GM10847 (cell line): ENCODE results near the gene SF3B3.

Experiments
- POLR2A ChIP-seq: IDR thresholded peaks from 2 replicates; pipeline ENCODE4 v1.6.1; 2011; ENCODE audit not compliant: insufficient read length; ENCODE audit errors: extremely low read depth

The SF3B3 gene

DNA sequence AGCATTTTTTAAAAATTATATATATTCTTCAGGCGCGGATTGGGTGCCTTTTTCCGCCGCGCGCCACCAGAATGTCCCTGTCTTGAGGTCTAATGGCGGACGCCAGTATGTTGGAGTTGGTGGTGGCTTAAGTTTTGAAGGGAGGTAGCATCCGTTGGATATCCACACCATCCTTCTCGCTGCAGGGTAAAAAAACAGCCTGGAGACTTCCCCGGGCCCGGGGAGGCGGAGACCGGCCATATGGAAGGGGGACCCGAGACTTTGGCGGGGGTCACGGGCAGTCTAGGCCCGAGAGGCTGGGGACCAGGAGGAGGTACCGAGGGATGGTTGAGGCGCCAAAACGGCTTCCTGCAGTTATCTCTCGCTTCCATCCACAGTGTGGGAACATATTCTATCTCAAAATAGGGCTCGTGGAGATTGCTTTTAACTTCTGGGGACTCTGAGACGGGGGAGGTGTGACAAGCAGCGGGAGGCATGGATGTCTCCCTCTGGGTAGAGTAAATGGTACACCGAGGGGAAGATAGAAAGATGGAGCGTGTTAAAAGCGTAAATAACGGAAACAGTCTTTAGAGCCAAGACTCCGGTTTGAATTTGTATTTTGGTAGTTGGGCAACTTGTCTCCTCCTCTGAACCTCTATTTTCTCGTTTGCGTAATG lies at the start of gene SF3B3:
Gene SF3B3 (plus strand): TSS at position 74 of the 656 bp plus-strand sequence. CDS start 2,841 bp downstream, outside the sequence.
- TF ChIP-seq POLR2A = peak; percentile 63

DNA sequence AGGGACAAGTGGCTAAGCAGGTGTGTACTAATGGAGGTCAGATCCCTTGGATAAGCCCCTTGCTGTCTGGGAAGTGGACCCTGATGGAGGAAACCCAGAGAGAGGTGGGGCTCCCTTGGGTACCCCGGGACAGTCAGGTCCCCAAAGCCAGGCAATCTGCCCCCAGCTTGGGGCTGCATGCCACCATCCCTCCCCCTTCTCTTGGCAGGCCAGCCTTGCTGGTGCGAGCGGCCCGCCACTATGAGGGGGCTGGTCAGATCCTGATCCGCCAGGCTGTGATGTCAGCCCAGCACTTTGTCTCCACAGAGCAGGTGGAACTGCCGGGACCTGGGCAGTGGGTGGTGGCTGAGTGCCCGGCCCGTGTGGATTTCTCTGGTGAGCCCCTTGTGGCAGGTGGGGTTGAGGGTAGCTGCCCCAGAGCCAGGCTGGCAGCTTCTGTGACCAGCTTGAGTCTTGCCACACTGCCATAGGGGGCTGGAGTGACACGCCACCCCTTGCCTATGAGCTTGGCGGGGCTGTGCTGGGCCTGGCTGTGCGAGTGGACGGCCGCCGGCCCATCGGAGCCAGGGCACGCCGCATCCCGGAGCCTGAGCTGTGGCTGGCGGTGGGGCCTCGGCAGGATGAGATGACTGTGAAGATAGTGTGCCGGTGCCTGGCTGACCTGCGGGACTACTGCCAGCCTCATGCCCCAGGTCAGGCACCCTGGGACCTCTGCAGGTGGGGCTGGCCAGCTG lies 49.1 kb upstream of the SF3B3 start:
- TF ChIP-seq POLR2A = no peak

DNA sequence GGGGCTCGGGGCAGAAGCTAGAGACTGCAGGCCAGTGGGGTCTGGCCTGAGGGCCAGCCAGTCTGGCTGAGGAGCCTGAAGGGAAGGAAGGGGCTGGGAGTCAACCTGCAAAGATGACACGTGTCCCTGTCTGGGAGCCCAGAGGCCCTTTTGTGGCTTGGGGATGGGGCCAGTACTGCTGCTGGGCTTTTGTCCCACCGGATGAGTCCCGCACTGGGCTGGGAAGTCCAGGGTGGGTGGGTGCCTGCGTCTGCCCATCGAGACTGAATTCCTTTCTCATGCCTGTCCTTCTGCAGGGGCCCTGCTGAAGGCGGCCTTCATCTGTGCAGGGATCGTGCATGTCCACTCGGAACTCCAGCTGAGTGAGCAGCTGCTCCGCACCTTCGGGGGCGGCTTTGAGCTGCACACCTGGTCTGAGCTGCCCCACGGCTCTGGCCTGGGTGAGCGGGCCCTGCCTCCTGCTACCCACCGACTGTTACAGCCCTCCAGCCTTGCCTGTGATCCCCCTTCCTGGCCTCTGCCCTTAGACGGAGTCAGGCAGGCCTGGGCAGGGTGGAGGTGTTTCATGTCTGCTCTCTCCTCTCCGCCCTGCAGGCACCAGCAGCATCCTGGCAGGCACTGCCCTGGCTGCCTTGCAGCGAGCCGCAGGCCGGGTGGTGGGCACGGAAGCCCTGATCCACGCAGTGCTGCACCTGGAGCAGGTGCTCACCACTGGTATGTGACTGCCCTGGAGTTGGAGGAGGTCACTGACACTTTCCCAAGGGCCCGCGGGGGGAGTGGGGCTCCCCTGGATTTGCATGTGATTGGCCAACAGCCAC lies 48.4 kb upstream of the SF3B3 start:
- TF ChIP-seq POLR2A = no peak

DNA sequence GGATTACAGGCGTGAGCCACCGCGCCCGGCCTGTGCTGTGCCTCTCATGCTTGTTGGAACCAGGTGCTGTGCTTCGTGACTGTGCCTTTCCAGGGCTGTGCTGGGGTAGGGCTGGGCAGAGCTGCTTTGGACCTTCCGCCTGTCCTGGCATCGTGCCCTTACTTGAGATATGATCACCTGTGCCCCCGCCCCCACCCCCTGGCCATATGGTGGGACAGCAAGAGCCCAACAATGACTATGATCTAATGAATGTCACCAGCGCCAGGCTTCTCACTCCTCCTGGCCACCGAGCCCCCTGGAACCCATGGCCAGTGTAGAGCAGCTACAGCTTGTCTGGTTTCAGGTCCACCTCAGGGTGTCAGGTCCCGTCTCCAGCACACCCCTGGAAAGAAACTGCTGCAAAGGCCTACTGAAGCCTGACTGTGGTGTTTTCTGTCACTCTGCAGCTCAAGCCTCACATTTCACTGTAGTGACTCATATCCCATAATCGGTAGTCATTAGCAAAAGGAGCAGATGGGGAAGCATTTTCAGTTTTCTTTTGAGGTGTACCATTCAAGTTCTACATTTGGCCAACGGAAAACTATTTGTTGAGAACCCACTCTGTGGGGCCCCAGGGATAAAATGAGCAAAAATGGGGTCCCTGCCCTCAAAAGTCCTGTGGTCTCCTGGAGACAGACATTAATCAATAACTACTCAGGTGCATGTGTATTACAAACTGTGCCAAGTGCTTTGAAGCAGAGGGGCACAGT lies 47.2 kb upstream of the SF3B3 start:
- peak; percentile 22 for TF ChIP-seq POLR2A

DNA sequence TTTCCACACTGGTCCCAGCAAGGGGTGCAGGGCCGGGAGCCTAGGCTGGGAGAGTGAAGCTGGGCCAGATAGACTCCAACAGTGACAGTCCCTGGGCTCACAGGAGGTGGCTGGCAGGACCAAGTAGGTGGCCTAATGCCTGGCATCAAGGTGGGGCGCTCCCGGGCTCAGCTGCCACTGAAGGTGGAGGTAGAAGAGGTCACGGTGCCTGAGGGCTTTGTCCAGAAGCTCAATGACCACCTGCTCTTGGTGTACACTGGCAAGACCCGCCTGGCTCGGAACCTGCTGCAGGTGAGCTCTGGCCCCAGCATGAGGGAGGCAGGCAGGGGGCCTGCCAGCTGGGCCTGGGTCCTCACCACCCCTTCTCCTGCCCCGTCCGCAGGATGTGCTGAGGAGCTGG lies 45.4 kb upstream of the SF3B3 start:
- no peak for TF ChIP-seq POLR2A

DNA sequence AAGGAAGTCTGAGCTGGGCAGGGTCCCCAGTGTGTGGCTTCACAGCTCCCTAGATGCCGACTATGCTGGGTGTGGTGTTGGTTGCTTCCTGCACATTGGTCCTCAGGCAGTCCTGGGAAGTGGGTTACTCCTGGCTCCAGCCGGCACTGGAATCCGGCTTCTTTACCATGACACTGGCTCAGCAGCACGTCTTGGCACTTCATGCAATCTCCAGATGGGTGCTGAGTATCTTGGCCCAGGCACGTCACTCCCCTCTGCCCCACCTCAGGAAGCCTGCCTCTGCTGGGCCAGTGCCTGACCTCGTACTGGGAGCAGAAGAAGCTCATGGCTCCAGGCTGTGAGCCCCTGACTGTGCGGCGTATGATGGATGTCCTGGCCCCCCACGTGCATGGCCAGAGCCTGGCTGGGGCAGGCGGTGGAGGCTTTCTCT lies 44.7 kb upstream of the SF3B3 start:
- TF ChIP-seq POLR2A = no peak

DNA sequence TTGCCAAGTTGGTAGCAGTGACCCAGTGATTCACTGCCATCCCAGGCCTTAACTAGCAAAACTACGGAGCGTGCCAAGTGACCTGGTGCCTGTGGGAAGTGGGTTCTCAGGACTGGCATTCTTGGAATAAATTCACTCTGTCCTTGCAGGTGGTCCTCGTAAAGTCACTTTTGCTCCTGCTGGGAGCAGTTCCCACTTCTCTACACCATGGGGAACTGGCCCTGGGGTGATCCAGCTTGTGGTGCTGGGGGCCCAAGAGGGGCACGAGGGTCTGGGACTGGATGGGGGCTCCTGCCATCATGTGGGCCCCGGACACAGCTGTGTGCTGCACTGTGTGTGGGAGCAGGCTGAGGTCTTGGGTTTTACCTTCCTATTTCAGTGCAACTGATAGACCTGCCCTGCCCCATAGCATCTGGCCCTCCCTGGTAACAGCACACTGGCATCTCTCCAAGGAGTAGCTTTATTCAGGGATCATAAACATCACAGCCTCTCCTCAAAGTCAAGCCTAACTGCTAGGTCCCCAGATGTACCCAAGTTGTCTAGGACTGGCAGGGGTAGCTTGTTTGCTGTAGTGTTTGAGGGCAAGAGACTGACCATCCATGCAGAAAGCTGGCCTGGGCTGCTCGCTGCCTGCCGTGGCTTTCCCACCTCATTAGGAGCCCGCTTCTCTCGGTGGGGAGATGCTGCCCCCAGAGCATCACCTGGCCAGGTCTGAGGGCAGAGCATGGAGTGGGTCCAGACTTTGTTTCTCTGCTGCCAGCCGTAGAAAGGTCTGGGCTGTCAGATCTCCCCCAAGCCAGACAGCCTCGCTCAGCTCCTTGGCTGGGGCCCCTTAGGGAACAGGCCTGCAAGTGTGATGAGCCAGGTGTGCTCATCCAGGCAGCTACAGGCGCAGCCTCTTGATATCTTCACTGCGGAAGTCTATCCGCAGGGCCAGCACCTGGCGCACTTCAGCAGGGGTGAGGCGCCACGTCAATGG lies 43.2 kb upstream of the SF3B3 start:
- TF ChIP-seq POLR2A = no peak

DNA sequence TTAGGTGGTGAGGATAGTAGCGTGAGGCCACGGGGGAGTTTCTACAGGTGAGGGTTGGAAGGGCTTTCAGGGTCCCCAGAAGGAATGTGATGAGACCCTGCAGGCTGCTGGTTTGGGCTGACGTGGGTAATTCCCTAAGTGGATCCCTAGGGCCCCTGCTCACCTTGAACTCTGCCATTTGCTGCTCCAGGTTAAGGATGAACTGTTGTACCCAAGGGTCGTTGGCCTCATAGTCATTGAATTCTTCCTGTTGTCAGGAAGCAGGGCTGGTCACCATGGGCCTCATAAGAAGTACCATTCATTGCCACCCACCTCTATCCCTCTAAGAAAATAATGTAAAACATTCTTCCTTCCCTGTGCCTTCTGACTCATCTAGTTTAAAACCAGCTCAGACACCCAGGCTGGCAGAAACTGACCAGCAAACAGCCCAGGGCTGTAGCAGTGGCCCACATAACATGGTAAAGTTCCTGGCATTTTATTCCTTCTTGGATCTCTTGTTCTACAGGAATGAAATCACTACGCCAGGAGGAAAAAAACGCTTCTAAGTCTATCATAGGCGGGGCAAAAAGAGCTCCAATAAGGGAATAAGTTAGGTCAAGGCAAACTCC lies 41.6 kb upstream of the SF3B3 start:
- TF ChIP-seq POLR2A = no peak

DNA sequence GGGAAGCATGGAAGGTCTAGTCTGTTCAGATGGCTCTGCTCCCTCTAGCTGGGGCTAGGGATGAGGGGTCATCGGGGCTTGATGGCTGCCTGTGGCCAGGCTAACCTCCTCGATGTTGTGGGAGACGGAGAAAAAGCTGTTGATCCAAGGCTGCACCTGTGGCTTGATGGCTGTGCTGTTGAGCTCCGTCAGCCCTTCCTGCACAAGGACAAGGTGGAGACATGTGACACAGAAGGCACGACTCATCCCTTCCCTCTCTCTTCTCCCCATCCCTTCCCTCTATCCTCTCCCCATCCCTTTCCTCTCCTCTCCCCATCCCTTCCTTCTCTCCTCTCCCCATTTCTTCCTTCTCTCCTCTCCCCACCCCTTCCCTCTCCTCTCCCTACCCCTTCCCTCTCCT lies 41.0 kb upstream of the SF3B3 start:
- TF ChIP-seq POLR2A = no peak

DNA sequence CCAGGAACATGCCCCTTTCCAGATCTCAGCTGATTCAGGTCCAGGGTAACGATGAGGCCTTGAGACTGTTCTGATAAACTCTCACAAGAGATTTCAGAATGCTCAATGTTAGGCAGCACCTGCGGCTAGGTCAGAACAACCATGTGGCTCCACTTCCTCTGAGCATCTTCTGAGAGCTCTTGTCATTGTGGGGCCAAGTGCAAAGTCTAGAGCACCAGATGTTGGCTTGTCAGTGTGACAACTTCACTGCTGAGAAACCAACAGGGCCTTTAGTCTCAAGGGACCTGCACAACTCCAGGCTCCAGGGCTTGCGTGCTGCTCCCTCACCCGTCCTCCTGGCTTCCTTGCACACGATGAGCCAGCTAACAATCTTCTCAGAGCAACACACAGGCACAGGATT lies 40.2 kb upstream of the SF3B3 start:
- TF ChIP-seq POLR2A = no peak

DNA sequence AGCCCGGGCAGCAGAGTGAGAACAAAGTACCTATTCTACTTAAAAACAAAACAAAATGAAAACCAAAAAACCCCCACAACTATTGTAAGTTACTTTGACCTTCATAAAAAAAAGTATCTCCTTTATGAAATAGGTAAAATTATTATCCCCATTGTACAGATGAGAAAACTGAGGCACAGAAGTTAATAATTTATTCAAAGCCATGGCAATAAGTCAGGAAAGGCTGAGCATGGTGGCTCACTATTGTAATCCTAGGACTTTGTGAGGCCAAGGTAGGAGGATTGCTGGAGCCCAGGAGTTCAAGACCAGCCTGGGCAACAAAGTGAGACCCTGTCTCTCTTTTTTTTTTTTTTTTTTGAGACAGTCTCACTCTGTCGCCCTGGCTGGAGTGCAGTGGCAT lies 38.7 kb upstream of the SF3B3 start:
- TF ChIP-seq POLR2A = no peak

DNA sequence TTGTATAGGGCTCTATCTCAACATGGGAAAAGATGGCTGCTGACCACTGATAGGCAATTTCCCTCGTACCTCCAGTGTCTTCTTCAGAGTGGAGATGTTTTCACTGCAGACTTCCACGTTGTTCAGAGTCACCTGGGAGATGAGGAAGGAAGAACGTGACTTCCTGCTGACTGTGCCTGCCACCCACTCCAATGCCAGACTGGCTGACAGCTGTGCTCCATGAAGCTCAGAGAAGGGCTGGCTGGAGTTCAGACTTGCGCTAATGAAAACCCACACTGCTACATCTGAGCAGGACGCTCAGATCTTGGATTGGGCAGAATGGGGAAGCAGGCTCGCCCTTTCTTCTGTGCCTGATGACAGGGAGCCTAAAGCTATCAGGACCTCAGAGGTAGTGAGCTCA lies 33.4 kb upstream of the SF3B3 start:
- no peak for TF ChIP-seq POLR2A

DNA sequence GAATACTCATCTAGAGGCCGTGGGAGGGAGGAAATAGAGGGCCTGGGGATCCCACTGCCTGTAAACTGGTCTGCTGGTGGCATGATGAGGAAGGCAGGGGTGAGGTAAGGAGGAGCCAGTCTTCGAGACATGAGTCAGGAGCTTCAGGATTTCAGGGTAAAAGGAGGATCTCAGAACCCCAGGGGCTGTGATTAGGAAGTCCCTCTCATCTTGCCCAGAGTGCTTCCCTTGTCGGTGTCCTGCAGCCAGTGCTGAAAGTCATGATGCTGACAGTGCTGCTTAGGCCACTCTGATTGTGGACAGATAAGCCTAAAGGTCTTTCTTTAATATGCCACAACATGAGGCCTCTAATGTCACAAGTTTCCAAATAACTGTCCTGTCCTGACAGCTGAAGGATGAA lies 29.8 kb upstream of the SF3B3 start:
- no peak for TF ChIP-seq POLR2A
